DMS 273 treated with DMSO at 0.1 percent for 48 hours (cell line): Measurements from ENCODE around the gene ENG.
"Not testable (repeated sequence)": the region's sequence is repeated elsewhere in the genome, so short reads cannot be mapped to it uniquely, and the experiment has no call there.

Experiments
- DNase-seq: peaks from one replicate; lab custom pipeline; 2025; lab: John Stamatoyannopoulos, UW

The ENG gene

GRCh38 chr9:127854184-127854806, at the start of gene ENG:
ENG (minus strand) TSS chr9:127854658; CDS start chr9:127854355, 303 bp downstream.
- no peak for DNase-seq

DNA sequence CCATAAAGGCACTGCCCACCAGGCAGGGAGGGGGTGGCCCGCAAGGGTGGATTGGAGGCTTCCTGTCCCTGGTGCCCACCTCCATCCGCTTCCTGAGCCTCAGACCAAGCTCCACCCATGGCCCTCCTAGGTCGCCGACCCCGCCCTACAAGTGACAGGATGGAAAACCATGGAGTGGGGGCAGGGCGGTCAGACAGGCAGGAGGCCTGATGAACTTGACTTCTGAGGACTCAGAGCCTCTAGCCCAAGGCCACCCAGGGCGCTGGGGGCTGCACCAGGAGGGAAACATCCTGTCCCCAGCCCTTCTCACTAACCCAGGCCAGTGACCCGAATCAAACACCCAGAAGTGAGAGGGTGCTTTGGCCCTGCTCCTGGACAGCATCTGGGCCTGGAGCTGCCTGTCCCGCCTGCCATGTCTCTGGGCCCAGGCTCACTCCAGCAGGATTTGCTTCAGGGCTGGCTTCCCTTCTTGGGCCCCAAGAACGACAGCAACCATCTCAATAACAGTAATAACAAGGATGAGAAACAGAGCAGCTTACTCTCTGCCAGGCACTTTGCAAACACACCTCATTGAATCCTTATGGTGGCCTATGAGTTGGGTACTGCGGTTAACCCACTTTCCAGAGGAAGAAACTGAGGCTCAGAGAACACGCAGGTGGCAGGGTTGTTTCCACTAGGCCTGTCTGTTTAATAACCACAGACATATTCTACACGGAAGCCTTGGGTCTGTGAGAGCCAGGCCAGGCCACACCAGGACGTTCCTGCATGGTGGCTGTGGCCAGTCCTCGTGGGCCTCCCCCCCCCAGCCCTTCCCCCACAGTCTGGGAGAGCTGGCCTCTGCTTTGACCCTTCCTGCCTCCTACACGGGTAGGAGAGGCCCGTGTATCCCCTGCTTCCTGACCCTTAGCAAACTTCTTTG, 49.4 kb upstream of the ENG start:
- no peak for DNase-seq

DNA sequence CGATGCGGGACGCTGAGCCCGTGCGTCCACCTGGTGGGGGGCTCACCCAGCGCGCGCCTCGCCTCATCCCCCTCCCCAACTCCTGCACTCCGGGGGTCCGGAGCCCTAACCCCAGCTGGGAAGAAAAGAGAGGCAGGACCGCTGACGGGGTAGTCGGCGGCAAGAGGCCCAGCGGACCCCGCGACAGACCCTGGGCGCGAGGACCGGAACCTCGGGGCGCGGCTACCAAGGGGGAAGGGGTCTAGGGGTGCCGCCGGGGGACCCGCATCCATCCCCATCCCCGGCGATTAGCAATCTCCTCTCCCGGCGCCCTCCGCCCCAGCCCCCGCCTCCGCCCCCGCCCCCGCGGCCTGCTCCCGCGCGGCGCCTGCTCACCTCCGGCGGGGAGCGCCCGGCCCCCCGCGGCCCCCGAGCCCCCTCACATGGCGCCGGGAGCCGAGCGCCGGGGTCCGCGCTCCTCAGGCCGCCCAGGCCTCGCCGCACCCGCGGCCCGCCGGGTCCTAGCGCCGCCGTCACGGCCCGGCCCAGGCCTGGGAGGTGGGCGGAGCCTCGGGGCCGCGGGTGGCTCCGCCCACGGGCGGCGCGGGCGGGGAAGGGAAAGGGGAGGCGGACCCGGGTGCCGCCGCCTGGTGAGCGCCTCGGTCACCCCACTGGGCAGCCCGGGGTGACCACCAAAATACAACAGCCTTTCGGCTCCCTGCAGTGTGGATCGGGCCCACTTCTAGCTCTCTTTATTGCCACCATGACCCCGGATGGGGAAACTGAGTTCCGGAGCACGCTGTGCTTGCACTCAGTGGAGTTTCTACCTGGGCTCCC, 44.9 kb upstream of the ENG start, which contains the start of gene ST6GALNAC6:
ST6GALNAC6 (minus strand) TSS at position 476 of the 816 bp plus-strand sequence. CDS start 1,622 bp downstream, outside the sequence.
- no peak for DNase-seq

GRCh38 chr9:127898433-127899127, 44.1 kb upstream of the ENG start:
- DNase-seq: no peak

DNA sequence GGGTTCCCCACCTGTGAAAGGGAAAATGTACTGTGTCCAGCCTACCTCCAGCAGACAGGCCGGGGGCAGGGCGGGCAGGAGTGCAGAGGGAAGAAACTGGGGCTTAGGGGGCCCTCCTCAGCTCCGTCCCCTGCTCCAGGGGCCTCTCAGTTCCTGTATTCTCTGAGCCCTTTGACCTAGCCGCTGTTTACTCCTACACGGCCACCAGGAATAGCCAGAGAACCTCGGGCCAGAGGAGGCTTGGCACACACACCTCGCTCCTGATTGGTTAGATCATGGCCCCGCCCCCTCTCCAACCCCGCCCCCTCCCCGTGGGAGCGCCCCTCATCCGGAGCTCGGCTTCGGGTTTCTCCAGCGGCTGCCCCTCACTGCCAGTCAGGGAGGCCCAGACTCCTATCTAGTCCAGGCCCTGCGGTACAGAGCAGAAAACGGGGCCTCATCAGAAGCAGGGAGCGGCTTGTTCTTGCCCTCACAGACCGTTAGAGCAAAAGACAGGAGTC, 42.8 kb upstream of the ENG start:
- no peak for DNase-seq

- DNase-seq: no peak
These were observed 42.1 kb upstream of the ENG start for GRCh38 chr9:127896395-127897192.

DNA sequence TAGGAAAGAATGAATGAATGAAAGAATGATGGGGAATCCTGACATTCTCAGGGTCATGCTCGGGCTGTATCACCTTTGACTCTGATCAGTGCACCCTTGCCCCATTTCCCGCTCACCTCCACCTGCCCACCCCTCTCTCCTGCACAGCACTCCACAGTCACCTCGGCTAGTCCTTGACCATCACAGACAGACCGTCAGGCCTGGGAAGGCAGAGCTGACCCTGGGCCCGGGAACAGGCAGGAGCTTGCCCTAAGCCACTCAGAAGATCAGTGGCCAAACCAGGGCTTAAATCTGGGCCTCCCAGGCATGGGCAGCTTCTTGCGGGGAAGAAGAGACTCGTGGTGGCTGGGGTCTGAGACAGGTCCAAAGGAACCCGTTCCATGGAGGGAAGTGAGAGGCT, 41.4 kb upstream of the ENG start:
- DNase-seq: no peak

DNA sequence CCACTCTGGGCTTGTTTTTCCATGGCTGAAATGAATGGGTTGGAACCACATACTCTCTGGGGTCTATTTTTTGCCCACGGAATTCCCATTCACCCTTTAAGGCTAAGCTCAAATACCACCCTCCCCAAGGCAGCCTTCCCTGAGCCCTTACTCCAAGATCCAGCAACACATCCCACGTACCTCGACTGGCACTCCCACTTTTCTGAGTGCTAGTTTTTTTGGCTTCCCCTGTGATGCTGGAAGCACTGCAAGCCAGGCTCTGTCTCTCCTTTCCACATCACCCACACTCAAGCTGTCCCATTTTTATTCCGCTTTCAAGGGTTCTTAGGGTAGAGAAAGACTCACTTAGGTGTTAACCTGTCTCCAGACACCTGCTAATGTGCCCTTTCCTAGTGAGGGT, 38.9 kb upstream of the ENG start:
- no peak for DNase-seq

DNA sequence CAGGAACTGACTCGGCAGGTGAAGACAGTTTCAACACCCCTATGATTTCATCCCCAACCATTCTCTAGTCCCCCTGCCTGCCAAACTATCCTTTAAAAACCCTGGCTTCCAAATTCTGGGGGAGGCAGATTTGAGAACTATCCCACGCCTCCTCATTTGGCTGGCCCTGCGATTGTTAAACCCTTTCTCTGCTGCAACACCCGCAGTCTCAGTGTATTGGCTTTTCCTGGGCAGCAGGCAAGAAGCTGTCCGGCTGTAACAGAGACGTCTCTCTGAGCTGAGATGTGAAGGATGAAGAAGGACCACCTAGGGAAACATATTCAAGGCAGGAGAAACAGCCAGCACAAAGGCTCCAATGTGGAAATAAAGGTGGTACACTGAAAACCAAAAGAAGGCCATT, 38.4 kb upstream of the ENG start:
- DNase-seq: no peak

- no peak for DNase-seq
These were observed 35.6 kb upstream of the ENG start for GRCh38 chr9:127890053-127890452.

- DNase-seq: no peak
These were observed 33.3 kb upstream of the ENG start for GRCh38 chr9:127887792-127888191.

DNA sequence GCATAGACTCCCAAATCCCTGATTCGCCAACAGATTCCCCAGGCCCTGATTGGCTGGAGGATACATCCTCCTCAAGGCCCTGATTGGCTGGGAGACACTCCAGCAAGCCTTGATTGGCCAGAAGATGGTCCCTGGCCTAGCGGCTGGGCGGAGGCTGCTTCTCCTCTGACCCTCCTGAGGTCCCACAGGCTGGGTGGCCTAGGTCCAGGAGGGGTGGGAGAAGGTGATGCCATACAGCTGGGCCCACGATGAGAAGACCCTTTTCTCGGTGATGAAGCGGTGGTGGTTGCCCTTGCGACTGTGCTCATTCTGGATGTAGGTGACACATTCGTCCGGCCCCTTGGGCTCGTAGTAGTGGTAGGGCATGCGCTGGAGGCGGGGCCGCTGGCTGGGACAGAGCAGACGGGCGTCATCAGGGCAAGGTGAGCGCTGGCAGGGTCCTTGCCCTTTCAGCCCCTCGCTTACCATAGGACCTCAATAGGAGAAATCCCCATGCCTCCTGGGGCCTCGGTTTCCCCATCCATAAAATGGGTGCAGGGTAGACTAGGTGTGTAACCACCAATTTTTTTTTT, 32.0 kb upstream of the ENG start:
- DNase-seq: no peak

GRCh38 chr9:127885508-127886281, 31.2 kb upstream of the ENG start:
- no peak for DNase-seq

DNA sequence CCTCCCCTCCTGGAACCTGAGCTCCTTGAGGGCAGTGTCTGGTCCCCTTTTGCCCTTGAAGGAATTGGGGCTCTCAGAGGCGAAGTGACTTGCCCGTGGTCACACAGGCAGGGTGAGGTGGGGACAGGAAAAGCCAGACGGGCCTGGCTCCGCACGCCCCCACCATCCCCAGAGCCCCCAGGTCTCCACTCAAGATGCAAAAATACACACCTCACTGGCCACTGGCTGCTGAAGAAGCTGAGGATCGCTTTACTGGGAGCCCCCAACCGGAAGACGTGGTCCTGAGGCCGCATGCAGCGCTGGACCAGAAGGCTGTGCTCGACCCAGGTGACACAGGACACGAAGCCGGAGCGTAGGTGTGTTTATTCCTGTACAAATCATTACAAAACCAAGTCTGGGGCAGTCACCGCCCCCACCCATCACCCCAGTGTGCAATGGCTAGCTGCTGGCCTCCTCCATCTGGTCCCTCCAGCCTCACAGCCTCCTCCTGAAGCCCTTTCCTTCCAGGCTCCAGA, 30.6 kb upstream of the ENG start:
- DNase-seq: no peak

DNA sequence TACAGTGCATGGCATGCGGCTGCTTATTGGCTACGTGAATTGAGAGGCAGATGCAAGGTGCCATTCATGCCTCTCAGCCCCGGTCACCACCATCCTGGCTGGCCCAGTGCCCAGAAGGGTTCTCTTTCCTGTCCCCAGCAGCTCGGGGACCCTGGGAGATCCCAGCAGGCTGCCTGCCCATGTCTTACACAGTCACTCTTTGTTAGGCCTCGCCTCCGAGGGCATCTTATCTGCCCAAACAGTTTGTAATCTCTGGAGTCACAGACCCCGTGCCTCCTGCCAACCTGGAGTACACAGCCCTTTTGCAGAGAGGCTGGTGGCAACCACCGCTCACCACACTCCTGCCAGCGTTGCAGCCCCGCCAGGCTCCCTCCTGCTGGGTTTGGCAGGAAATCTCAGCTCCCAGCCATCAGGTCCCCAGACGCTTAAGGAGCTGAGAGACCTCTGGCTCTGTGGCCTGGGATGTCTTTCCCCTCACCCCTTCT, 30.0 kb upstream of the ENG start:
- DNase-seq: peak; percentile 86

DNA sequence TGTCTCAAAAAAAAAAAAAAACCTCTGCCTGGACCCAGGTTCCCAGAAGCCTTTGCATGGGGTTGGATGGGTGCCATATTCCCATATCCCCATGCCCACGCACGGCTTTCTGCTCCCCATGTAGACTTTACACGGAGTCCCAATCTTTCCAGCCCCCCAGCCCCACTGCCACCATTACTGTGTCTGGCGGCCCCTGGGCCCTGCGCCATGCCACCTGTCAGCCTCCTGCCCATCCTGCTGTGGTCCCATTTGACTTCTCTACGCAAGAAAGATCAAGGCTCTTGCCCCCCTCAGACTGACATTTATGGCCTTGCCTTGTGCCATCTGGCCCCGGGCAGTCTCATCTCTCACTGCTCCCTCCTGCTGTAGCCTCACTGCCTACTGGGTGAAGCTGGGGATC, 29.5 kb upstream of the ENG start:
- DNase-seq: no peak

- not testable (repeated sequence) for DNase-seq
These were observed 27.3 kb upstream of the ENG start for GRCh38 chr9:127881715-127882114.

- DNase-seq: no peak
These were observed 25.7 kb upstream of the ENG start for GRCh38 chr9:127880143-127880542.
